WTC11 (cell line): ENCODE data around the gene MAMDC2.

ENCODE experiments used
- ATF2 ChIP-seq: sonication (generic); formaldehyde crosslinking; IDR thresholded peaks from 2 replicates; pipeline ENCODE4 v1.8.1; 2022; ENCODE audit warnings: low read depth, missing genetic modification reagents, borderline replicate concordance
- CBFB ChIP-seq: sonication (generic); formaldehyde crosslinking; IDR thresholded peaks from 2 replicates; pipeline ENCODE4 v1.8.1; 2022; ENCODE audit warnings: mild to moderate bottlenecking, low read depth, missing genetic modification reagents
- ELF4 ChIP-seq: sonication (generic); formaldehyde crosslinking; IDR thresholded peaks from 2 replicates; pipeline ENCODE4 v1.8.1; 2022; ENCODE audit warnings: low read depth, mild to moderate bottlenecking, moderate library complexity, missing genetic modification reagents
- ERG ChIP-seq: fragments of 250-450 bp; sonication (Bioruptor Pico); IDR thresholded peaks from 2 replicates; pipeline ENCODE4 v1.8.0; 2021; ENCODE audit warnings: mild to moderate bottlenecking
- GABPB1 ChIP-seq: sonication (generic); formaldehyde crosslinking; IDR thresholded peaks from 2 replicates; pipeline ENCODE4 v1.8.1; 2023; ENCODE audit warnings: mild to moderate bottlenecking, missing genetic modification reagents
- IRF1 ChIP-seq: sonication (generic); formaldehyde crosslinking; IDR thresholded peaks from 2 replicates; pipeline ENCODE4 v1.8.0; 2023; ENCODE audit warnings: missing genetic modification reagents
- MXD4 ChIP-seq: fragments of 250-450 bp; sonication (Bioruptor Pico); IDR thresholded peaks from 2 replicates; pipeline ENCODE4 v1.8.0; 2021; ENCODE audit warnings: mild to moderate bottlenecking, moderate library complexity, borderline replicate concordance
- NFYB ChIP-seq: sonication (generic); formaldehyde crosslinking; conservative IDR thresholded peaks from 2 replicates; pipeline ENCODE4 v1.8.0; 2022; ENCODE audit warnings: low read depth, missing genetic modification reagents
- SMAD4 ChIP-seq: sonication (generic); formaldehyde crosslinking; IDR thresholded peaks from 2 replicates; pipeline ENCODE4 v1.8.0; 2022; ENCODE audit warnings: mild to moderate bottlenecking, missing genetic modification reagents
- TP53 ChIP-seq: sonication (generic); formaldehyde crosslinking; IDR thresholded peaks from 2 replicates; pipeline ENCODE4 v1.8.1; 2023; ENCODE audit warnings: mild to moderate bottlenecking, missing genetic modification reagents
- USF1 ChIP-seq: sonication (generic); formaldehyde crosslinking; IDR thresholded peaks from 2 replicates; pipeline ENCODE4 v1.8.0; 2022; ENCODE audit warnings: mild to moderate bottlenecking, missing genetic modification reagents
- TF ChIP-seq, protein P1 (sequence below): fragments of 200-600 bp; IDR thresholded peaks from 2 replicates; pipeline ENCODE4 v1.8.0; 2022; ENCODE audit warnings: antibody characterized with exemption
- TF ChIP-seq, protein P2 (sequence below): sonication (generic); formaldehyde crosslinking; IDR thresholded peaks from 2 replicates; pipeline ENCODE4 v1.8.1; 2023; ENCODE audit warnings: mild to moderate bottlenecking, moderate library complexity, missing genetic modification reagents
- TF ChIP-seq, protein P3 (sequence below): sonication (generic); formaldehyde crosslinking; IDR thresholded peaks from 2 replicates; pipeline ENCODE4 v1.8.0; 2022; ENCODE audit warnings: mild to moderate bottlenecking, missing genetic modification reagents

DNA sequence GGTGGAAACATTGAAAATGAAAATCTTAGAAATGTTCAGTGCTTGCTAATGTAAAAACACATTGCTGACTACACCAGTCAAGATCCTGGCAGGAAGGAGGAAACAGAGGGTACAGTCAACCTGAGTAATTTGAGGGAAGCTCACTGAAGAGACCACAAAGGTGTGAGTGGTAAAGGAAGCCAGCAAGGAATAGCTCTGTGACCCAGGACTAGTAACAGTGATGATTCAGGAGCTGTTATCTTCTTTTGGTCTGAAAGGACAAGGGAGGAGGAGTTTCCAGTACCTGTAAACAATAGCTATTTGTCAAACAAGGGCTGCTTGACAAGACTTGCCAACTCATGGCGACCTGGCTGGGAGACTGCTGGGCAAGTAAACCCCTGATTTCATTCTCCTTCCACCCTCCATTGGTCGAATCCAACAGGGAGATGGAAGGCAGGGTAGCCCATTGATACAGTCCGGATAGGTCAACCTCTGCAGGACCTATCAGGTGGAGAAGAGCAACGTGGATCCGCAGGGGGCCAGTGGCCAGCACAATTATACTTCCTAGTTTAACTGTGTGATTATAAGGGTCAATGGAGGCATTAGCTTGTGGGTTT, 68.1 kb downstream of the MAMDC2 start:
- TF ChIP-seq TP53 (no peak), CBFB (CRISPR knock-in tag) (no peak), IRF1 (CRISPR knock-in tag) (no peak), USF1 (CRISPR knock-in tag) (no peak), ERG (CRISPR knock-in tag) (no peak), NFYB (CRISPR knock-in tag) (no peak), SMAD4 (CRISPR knock-in tag) (no peak), ELF4 (CRISPR knock-in tag) (no peak), GABPB1 (CRISPR knock-in tag) (no peak), MXD4 (CRISPR knock-in tag) (no peak), ATF2 (no peak)
- TF ChIP-seq, protein P1, sequence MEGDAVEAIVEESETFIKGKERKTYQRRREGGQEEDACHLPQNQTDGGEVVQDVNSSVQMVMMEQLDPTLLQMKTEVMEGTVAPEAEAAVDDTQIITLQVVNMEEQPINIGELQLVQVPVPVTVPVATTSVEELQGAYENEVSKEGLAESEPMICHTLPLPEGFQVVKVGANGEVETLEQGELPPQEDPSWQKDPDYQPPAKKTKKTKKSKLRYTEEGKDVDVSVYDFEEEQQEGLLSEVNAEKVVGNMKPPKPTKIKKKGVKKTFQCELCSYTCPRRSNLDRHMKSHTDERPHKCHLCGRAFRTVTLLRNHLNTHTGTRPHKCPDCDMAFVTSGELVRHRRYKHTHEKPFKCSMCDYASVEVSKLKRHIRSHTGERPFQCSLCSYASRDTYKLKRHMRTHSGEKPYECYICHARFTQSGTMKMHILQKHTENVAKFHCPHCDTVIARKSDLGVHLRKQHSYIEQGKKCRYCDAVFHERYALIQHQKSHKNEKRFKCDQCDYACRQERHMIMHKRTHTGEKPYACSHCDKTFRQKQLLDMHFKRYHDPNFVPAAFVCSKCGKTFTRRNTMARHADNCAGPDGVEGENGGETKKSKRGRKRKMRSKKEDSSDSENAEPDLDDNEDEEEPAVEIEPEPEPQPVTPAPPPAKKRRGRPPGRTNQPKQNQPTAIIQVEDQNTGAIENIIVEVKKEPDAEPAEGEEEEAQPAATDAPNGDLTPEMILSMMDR: no peak
- TF ChIP-seq, protein P2, sequence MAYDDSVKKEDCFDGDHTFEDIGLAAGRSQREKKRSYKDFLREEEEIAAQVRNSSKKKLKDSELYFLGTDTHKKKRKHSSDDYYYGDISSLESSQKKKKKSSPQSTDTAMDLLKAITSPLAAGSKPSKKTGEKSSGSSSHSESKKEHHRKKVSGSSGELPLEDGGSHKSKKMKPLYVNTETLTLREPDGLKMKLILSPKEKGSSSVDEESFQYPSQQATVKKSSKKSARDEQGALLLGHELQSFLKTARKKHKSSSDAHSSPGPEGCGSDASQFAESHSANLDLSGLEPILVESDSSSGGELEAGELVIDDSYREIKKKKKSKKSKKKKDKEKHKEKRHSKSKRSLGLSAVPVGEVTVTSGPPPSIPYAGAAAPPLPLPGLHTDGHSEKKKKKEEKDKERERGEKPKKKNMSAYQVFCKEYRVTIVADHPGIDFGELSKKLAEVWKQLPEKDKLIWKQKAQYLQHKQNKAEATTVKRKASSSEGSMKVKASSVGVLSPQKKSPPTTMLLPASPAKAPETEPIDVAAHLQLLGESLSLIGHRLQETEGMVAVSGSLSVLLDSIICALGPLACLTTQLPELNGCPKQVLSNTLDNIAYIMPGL (CRISPR knock-in tag): no peak
- TF ChIP-seq, protein P3, sequence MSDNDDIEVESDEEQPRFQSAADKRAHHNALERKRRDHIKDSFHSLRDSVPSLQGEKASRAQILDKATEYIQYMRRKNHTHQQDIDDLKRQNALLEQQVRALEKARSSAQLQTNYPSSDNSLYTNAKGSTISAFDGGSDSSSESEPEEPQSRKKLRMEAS (CRISPR knock-in tag): no peak
